Measurements from ENCODE around the gene ADAD2. TPM values are rescaled to one million over a fixed set of nuclear protein-coding genes. Genes with fewer than 3 reads are reported as not detected.

ADAD2 gene
- total RNA-seq, 1 donor from 2014 or later, result not detected

DNA sequence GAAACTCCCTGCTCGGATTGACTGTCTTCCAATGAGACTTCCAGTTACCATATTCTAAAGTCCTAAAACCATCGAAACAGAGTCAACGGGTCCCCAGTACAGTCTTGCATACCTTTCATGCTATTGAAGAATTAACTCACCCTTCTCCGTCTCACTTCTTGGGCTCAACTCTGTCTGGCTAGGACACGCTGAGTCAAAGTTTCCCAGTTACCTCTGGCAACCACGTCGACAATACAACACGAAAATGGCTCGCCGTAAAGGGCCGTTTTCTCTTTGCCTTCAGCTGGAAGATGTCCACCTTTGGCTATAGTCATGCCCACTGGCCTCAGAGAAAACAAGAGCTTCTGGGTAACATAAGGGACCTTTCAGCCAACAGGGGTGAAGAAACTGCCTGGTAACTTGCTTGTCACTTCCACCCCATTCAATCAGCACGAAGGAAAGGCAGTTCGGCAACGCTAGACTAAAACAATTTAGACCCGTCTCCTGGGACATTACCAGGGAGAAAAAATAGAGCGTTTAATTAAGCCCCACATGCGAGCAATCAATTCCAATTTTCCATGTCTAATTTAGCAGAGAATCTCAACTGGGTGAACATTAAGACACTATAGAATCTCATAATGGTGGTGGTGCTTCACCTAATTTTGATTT, 27.3 kb downstream of the ADAD2 start:
- no peak for DNase-seq (ENCODE audit: extremely low spot score, unreplicated experiment)
- TF ChIP-seq, protein P1, sequence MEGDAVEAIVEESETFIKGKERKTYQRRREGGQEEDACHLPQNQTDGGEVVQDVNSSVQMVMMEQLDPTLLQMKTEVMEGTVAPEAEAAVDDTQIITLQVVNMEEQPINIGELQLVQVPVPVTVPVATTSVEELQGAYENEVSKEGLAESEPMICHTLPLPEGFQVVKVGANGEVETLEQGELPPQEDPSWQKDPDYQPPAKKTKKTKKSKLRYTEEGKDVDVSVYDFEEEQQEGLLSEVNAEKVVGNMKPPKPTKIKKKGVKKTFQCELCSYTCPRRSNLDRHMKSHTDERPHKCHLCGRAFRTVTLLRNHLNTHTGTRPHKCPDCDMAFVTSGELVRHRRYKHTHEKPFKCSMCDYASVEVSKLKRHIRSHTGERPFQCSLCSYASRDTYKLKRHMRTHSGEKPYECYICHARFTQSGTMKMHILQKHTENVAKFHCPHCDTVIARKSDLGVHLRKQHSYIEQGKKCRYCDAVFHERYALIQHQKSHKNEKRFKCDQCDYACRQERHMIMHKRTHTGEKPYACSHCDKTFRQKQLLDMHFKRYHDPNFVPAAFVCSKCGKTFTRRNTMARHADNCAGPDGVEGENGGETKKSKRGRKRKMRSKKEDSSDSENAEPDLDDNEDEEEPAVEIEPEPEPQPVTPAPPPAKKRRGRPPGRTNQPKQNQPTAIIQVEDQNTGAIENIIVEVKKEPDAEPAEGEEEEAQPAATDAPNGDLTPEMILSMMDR (conservative IDR thresholded peaks at IDR 0.05), result no peak
- Mint-ChIP-seq H3K36me3 (no peaks in the 10 kb centered on the region), H3K27me3 (peaks cover 2% of the 10 kb centered on the region), H3K27ac (peak overlapping the region; percentile 6), H3K4me1 (ENCODE audit: unreplicated experiment) (peaks cover 10% of the 10 kb centered on the region), H3K4me3 (no peak overlapping the region), H3K9me3 (no peaks in the 10 kb centered on the region)

DNA sequence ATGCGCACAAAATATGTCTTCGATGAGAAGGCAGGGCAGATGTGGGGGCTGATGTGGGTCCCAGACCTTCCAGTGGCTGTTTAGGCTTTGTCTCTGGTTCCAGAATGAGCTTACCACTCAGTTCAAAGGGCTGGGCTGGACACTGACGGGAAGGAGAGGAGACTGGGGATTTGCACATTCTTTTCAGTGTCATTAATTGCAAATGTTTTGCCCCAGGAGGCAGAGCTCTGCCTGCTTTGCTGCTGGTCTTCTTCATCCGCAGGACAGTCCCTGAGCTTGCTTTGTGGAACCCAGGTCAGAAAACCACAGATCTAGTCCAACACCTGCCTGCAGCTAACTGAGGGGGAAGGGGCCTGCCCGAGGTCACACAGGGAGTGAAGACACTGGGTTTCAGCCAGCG, 28.0 kb downstream of the ADAD2 start:
- Mint-ChIP-seq H3K27ac (peak overlapping the region; percentile 6), H3K4me1 (ENCODE audit: unreplicated experiment) (peaks cover 10% of the 10 kb centered on the region), H3K9me3 (no peaks in the 10 kb centered on the region), H3K4me3 (no peak overlapping the region), H3K27me3 (peaks cover 2% of the 10 kb centered on the region), H3K36me3 (no peaks in the 10 kb centered on the region)
- TF ChIP-seq, protein P1 (conservative IDR thresholded peaks at IDR 0.05), result no peak
- DNase-seq (ENCODE audit: extremely low spot score, unreplicated experiment), result no peak

DNA sequence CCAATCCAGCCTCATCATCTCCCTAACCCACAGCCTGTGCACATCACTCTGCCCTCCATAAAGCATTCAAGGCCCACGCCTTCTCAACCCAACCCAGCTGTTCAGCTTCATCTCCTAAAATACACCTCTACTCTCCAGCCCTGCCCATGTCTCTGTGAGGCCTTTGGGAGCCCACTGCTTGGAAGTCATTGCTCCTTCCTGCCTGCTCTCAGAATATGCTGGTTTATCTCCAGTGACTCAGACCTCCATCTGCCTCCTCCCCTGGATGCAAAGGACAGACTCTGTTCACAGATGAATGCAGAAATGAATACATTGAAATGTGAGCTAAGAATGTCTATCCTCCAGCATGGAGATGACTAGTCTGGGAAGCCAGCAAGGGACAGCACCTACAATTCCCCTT, 29.9 kb downstream of the ADAD2 start:
- Mint-ChIP-seq H3K27ac (no peak overlapping the region), H3K4me3 (no peak overlapping the region), H3K4me1 (ENCODE audit: unreplicated experiment) (peaks cover 10% of the 10 kb centered on the region), H3K9me3 (no peaks in the 10 kb centered on the region), H3K27me3 (peaks cover 2% of the 10 kb centered on the region), H3K36me3 (no peaks in the 10 kb centered on the region)
- TF ChIP-seq, protein P1 (conservative IDR thresholded peaks at IDR 0.05), result no peak
- no peak for DNase-seq (ENCODE audit: extremely low spot score, unreplicated experiment)

DNA sequence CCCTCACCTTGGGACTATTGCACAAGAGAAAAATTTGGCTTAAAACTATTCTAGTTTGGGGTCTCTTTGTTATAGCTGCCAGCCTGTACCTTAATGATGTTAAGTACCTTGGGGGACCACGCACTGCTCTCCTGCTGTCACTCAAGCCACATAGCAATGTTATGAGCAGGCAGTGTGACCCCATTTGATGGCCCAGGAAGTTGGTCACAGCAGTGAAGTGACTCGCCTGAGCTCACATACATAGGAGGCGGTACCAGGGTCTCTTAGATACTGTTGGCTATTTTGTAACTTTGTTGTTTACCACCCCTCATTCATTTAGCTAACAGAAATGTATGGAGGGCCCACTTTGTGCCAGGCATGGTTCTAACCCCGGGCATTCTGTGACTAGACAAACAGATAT, 32.5 kb downstream of the ADAD2 start:
- Mint-ChIP-seq H3K27me3 (peaks cover 2% of the 10 kb centered on the region), H3K4me3 (no peak overlapping the region), H3K36me3 (no peaks in the 10 kb centered on the region), H3K27ac (no peak overlapping the region), H3K9me3 (no peaks in the 10 kb centered on the region), H3K4me1 (ENCODE audit: unreplicated experiment) (peaks cover 12% of the 10 kb centered on the region)
- no peak for DNase-seq (ENCODE audit: extremely low spot score, unreplicated experiment)
- TF ChIP-seq, protein P1 (conservative IDR thresholded peaks at IDR 0.05), result no peak

DNA sequence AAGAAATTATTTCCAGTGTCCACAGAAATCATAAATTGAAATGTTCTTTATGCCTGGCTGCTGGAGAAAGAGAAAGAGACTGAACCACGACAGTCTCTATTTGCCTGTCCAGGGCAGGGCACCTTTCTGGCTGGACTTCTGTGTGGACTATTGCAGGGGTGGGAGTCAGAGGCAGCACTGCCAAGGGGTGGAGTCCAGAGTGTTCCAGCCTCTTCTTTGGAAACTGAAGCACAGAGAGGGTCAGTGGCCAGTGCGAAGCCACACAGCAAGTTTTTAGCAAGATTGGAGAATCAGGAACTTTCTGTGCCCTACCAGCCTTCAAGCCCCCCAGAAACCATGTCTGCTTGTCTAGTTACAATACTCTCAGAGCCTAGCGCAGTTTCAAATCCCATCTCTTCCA, 33.6 kb downstream of the ADAD2 start:
- no peak for DNase-seq (ENCODE audit: extremely low spot score, unreplicated experiment)
- Mint-ChIP-seq H3K4me1 (ENCODE audit: unreplicated experiment) (peaks cover 5% of the 10 kb centered on the region), H3K27ac (no peak overlapping the region), H3K9me3 (no peaks in the 10 kb centered on the region), H3K36me3 (no peaks in the 10 kb centered on the region), H3K4me3 (no peak overlapping the region), H3K27me3 (peaks cover 2% of the 10 kb centered on the region)
- TF ChIP-seq, protein P1 (conservative IDR thresholded peaks at IDR 0.05), result no peak

All from type B pancreatic cell (in vitro differentiated cells).